DMS53 treated with DMSO at 0.1 percent for 48 hours (cell line): ENCODE measurements around the gene TMEM50A.
"Not testable (repeated sequence)": the region's sequence is repeated elsewhere in the genome, so short reads cannot be mapped to it uniquely, and the experiment has no call there.

Experiments
- DNase-seq: peaks from one replicate; lab custom pipeline; 2025; ENCODE audit not compliant: unreplicated experiment; lab: John Stamatoyannopoulos, UW

TMEM50A gene

GRCh38 chr1:25383090-25383489, 45.0 kb downstream of the TMEM50A start:
- not testable (repeated sequence) for DNase-seq

DNA sequence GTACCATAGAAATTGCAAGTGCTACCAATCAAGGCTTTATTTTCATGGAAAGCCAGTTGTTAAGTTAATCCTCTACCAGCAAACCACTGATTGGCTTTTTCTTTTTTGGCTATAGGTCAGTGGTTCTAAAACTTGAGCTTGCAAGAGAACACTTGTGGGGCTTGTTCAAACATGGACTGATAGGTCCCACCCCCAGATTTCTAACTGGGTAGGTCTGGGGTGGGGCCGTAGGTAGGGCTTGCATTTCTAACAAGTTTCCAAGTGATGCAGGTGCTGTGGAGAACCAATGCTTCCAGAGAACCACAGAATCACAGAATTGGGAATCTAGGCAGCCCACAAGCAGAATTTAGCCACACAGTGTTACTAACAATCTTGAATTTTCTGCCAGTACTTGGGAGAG, 45.7 kb downstream of the TMEM50A start:
- not testable (repeated sequence) for DNase-seq

DNA sequence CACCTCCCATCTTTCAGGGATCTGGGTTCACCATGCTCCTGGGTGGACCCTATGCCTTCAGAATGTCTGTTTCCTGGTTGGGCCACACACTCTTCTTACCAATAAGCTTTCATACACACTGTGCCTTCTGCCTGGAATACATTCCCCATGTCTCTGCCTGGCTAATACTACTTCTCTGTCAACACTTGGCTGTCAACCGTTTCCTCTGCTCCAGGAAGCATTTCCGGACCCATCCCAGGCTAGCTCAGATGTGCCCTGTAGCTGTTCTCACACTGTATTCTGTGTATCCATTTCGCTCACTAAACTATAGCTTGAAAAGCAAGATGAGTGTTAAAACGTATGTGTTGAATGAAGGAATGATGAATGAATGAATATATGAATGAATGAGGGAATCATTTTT, 49.0 kb downstream of the TMEM50A start:
- not testable (repeated sequence) for DNase-seq

DNA sequence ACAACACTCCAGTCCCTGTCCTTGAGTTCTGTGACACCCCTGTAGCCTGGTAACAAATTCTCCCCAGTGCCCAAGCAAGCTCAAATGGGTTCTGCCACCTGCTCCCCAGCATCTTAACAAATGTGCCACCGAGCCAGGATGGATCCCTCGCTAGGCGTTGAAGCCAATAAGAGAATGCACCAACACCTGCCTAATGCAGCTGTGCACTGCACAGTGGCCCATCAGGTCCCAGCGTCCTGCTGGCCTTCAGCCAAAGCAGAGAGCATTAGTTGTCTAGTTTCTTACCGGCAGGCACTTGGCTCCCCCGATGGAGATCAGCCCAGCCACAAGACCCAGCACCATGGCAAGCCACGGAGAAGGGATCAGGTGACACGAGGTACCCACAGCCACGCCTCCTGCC, 50.6 kb downstream of the TMEM50A start:
- DNase-seq = not testable (repeated sequence)

DNA sequence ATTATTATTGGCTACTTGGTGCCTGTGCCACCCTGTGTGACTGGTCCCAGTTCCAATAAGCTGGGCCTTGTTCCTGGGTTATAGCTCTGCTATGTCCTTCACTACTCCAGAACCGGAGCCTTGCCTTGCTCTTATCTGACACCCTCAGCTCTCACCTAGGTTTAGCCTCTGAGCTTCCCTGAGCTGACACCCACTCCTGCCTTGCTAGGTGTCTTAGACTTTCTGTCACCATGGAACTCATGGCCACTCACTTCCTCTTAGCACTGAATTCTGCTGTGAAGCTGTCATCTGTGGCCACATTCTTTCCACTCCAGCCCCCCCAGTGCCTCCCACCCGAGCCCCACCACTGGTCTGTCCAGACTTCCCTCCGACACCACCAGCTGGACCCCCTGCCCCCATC, 51.6 kb downstream of the TMEM50A start:
- not testable (repeated sequence) for DNase-seq

- no peak for DNase-seq
These were observed 54.7 kb downstream of the TMEM50A start for GRCh38 chr1:25392841-25393240.

- not testable (repeated sequence) for DNase-seq
These were observed 59.4 kb downstream of the TMEM50A start for GRCh38 chr1:25397549-25397948.

GRCh38 chr1:25398079-25398478, 59.9 kb downstream of the TMEM50A start:
- not testable (repeated sequence) for DNase-seq

GRCh38 chr1:25402947-25403803, 65.0 kb downstream of the TMEM50A start:
- peak; percentile 4 for DNase-seq

- DNase-seq = not testable (repeated sequence)
These were observed 67.7 kb downstream of the TMEM50A start for GRCh38 chr1:25405731-25406305.

DNA sequence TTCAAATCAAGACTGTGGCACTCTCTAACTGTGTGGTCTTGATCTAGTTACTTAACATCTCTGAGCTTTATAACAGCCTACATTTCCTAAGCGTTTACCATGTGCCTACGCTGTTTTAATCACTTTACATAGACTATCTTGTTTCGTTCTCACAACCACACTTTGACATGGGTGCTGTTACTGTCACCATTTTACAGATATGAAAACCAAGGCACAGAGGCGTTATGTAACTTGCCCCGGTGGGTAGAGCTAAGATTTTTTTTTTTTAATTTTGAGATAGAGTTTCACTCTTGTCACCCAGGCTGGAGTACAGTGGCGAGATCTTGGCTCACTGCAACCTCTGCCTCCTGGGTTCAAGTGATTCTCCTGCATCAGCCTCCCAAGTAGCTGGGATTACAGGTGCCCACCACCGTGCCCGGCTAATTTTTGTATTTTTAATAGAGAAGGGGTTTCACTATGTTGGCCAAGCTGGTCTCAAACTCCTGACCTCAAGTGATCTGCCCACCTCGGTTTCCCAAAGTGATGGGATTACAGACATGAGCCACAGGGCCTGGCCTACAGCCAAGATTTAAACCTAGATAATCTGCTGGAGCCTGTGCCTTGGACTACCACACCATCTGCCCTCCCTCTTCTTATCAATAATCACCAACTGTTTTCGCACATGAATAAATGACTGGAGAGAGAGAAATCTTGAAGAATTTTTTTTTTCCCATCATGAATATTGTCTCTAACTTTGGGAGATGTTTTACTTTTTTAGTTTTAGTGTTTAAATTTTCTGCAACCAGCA, 71.7 kb downstream of the TMEM50A start:
- DNase-seq = not testable (repeated sequence)
